Sigmoid colon (tissue), 7 donors: ENCODE measurements around the gene FAM13A. TPM values are rescaled to one million over a fixed set of nuclear protein-coding genes. Genes with fewer than 3 reads are reported as not detected.

Experiments used
- DNase-seq: peaks from one replicate; pipeline ENCODE4 v3.0.0-alpha.2; 2019
- H3K27ac ChIP-seq, 4 donors: fragments of 200-600 bp; sonication (generic); one replicate each; pipeline ENCODE4 v1.5.1; 2016 to 2019; ENCODE audit warnings: mild to moderate bottlenecking in 1 of 4
- H3K27me3 ChIP-seq, 3 donors: fragments of 200-600 bp; sonication (generic); one replicate each; pipeline ENCODE4 v1.5.1; 2019; ENCODE audit warnings: mild to moderate bottlenecking in 1 of 3
- H3K36me3 ChIP-seq, 4 donors: fragments of 200-600 bp; sonication (generic); one replicate each; pipeline ENCODE4 v1.5.1; 2016 to 2019
- H3K4me1 ChIP-seq, 4 donors: fragments of 200-600 bp; sonication (generic); one replicate each; pipeline ENCODE4 v1.5.1; 2017 to 2019
- H3K4me3 ChIP-seq, 4 donors: fragments of 200-600 bp; sonication (generic); one replicate each; pipeline ENCODE4 v1.5.1; 2017 to 2019; ENCODE audit warnings: mild to moderate bottlenecking in 2 of 4, moderate library complexity in 1 of 4
- H3K9me3 ChIP-seq, 4 donors: fragments of 200-600 bp in 3 of 4; sonication (generic) in 3 of 4; one replicate each; pipeline versions ENCODE4 v1.5.1 to v1.6.1; 2013 to 2019
- CTCF ChIP-seq, 4 experiments: fragments of 450-650 bp in 3 of 4; fragments of 200-600 bp in 1 of 4; IDR thresholded peaks; one replicate each; pipeline ENCODE4 v1.5.1; 2016 to 2019; ENCODE audit warnings: antibody characterized with exemption in 4 of 4, mild to moderate bottlenecking in 3 of 4, moderate library complexity in 2 of 4
- EP300 ChIP-seq, 4 donors: sonication (generic); formaldehyde crosslinking; IDR thresholded peaks; one replicate each; pipeline ENCODE4 v1.6.1; 2017; ENCODE audit warnings: antibody characterized with exemption in 4 of 4
- POLR2A ChIP-seq, 2 donors: fragments of 450-650 bp; IDR thresholded peaks; one replicate each; pipeline ENCODE4 v1.6.1; 2016; ENCODE audit warnings: antibody characterized with exemption in 2 of 2, mild to moderate bottlenecking in 2 of 2, moderate library complexity in 2 of 2
- POLR2AphosphoS5 ChIP-seq, 4 donors: sonication (generic); formaldehyde crosslinking; IDR thresholded peaks; one replicate each; pipeline ENCODE4 v1.6.1; 2017; ENCODE audit warnings: antibody characterized with exemption in 4 of 4
- WGBS, 2 donors: extraction: QIAGEN DNeasy Blood & Tissue Kit; methylation state at CpG; one replicate each; pipeline ENCODE4 v1.1.7; 2013; 5-methylcytosine and 5-hydroxymethylcytosine counted together
- intact Hi-C: fragments of 100-400 bp; cut with DNase I; formaldehyde crosslinking; loops from one replicate; pipeline ENCODE4 v1.15.1; 2023
- polyA plus RNA-seq, 3 donors: library from polyadenylated mRNA; stranded (reverse); fragments of 200-250 nt; gene quantifications; one replicate each; pipeline ENCODE4 v1.2.3, GENCODE V29; 2013
- total RNA-seq, 4 donors: library from RNA; depleted of rRNA; stranded (reverse); fragments of >200 nt; gene quantifications; one replicate each; pipeline ENCODE4 v1.1.0, GENCODE V29; 2016
- donor health status: healthy with polysubstance abuse.
- donor health status: Bipolar disorder and iron deficiency.
- donor health status: healthy.

Gene FAM13A
- total and polyA plus RNA-seq, 7 donors = 9.9 to 49.7 (median 41.1) TPM

- Histone ChIP-seq H3K36me3 (peaks cover 7 to 58% (median 25%) of the 10 kb centered on the region in 4 donors), H3K4me1 (peaks cover 0 to 17% (median 4%) of the 10 kb centered on the region in 4 donors)
- 94 to 96% methylated on average over 4 of the region's 4 CpGs for WGBS, 2 donors
Measured at GRCh38 chr4:88725143-88725542, 331.8 kb downstream of the FAM13A start.

GRCh38 chr4:88724406-88724805 lies 332.6 kb downstream of the FAM13A start:
- WGBS, 2 donors = 92 to 94% methylated on average over 2 of the region's 2 CpGs
- Histone ChIP-seq H3K27ac (no peak overlapping the region), H3K9me3 (no peaks in the 10 kb centered on the region), H3K36me3 (peaks cover 7 to 54% (median 23%) of the 10 kb centered on the region in 4 donors), H3K4me1 (peaks cover 0 to 17% (median 4%) of the 10 kb centered on the region in 4 donors), H3K27me3 (no peaks in the 10 kb centered on the region), H3K4me3 (no peak overlapping the region)
- intact Hi-C loops = no loop called here
- TF ChIP-seq EP300 (IDR thresholded peaks at IDR 0.05) (no peak), POLR2A (IDR thresholded peaks at IDR 0.05) (no peak)
- no peak for DNase-seq

More at GRCh38 chr4:88725143-88725542, 331.8 kb downstream of the FAM13A start:
- H3K4me3 ChIP-seq = no peak overlapping the region
- H3K27me3 ChIP-seq = no peaks in the 10 kb centered on the region
- no peak for DNase-seq
- intact Hi-C loops = no loop called here
- H3K9me3 ChIP-seq = no peaks in the 10 kb centered on the region
- H3K27ac ChIP-seq = peak overlapping the region in 2 of 4 donors; percentile 4 to 8
- TF ChIP-seq POLR2AphosphoS5 (IDR thresholded peaks at IDR 0.05) = no peak
- no peak for TF ChIP-seq POLR2A (IDR thresholded peaks at IDR 0.05)
- no peak for TF ChIP-seq EP300 (IDR thresholded peaks at IDR 0.05)
- no peak for TF ChIP-seq CTCF (IDR thresholded peaks at IDR 0.05)

- H3K36me3 ChIP-seq = peaks cover 5 to 49% (median 19%) of the 10 kb centered on the region in 4 donors
- H3K27ac ChIP-seq = peak overlapping the region in 1 of 4 donors; percentile 52
- TF ChIP-seq EP300 (IDR thresholded peaks at IDR 0.05) (no peak), POLR2AphosphoS5 (IDR thresholded peaks at IDR 0.05) (no peak), POLR2A (IDR thresholded peaks at IDR 0.05) (no peak), CTCF (IDR thresholded peaks at IDR 0.05) (no peak)
- intact Hi-C loops = no loop called here
- 89 to 99% methylated on average over 2 of the region's 2 CpGs for WGBS, 2 donors
- DNase-seq = no peak
- H3K9me3 ChIP-seq = no peaks in the 10 kb centered on the region
- H3K27me3 ChIP-seq = no peaks in the 10 kb centered on the region
- H3K4me1 ChIP-seq = peaks cover 0 to 17% (median under 1%) of the 10 kb centered on the region in 4 donors
- H3K4me3 ChIP-seq = no peak overlapping the region
Measured at GRCh38 chr4:88722828-88723227, 334.2 kb downstream of the FAM13A start.

- intact Hi-C loops = no loop called here
- DNase-seq = no peak
- Histone ChIP-seq H3K36me3 (peaks cover under 1 to 49% (median 15%) of the 10 kb centered on the region in 4 donors), H3K4me3 (no peak overlapping the region), H3K27me3 (no peaks in the 10 kb centered on the region), H3K27ac (peak overlapping the region in 1 of 4 donors; percentile 52), H3K9me3 (peaks cover 0 to 1% (median 0%) of the 10 kb centered on the region in 4 donors), H3K4me1 (peaks cover 0 to 17% (median 0%) of the 10 kb centered on the region in 4 donors)
- WGBS, 2 donors = 93 to 96% methylated on average over 10 of the region's 10 CpGs
- no peak for TF ChIP-seq CTCF (IDR thresholded peaks at IDR 0.05)
- TF ChIP-seq POLR2AphosphoS5 (IDR thresholded peaks at IDR 0.05) = no peak
- no peak for TF ChIP-seq EP300 (IDR thresholded peaks at IDR 0.05)
- no peak for TF ChIP-seq POLR2A (IDR thresholded peaks at IDR 0.05)
Measured at GRCh38 chr4:88722276-88722780, 334.7 kb downstream of the FAM13A start.

- Histone ChIP-seq H3K36me3 (peaks cover 5 to 50% (median 10%) of the 10 kb centered on the region in 4 donors), H3K27me3 (no peaks in the 10 kb centered on the region), H3K4me3 (no peak overlapping the region), H3K9me3 (peaks cover 0 to 4% (median 0%) of the 10 kb centered on the region in 4 donors), H3K27ac (no peak overlapping the region), H3K4me1 (peaks cover 0 to 10% (median 0%) of the 10 kb centered on the region in 4 donors)
- WGBS, 2 donors = 91 to 96% methylated on average over 10 of the region's 10 CpGs
- TF ChIP-seq POLR2AphosphoS5 (IDR thresholded peaks at IDR 0.05) (no peak), POLR2A (IDR thresholded peaks at IDR 0.05) (no peak), EP300 (IDR thresholded peaks at IDR 0.05) (no peak)
- intact Hi-C loops = no loop called here
- no peak for DNase-seq
Measured at GRCh38 chr4:88720451-88721428, 336.2 kb downstream of the FAM13A start.
